HEK293 (cell line): ENCODE data around the gene SLC35B1.

Source experiments
- CTCF ChIA-PET: fragments of 350-600 bp; formaldehyde crosslinking; extraction: SDS; loops from one replicate; lab custom pipeline; 2021; ENCODE audit warnings: antibody characterized with exemption; lab: Yijun Ruan, JAX
- POLR2A ChIA-PET: fragments of 300-600 bp; formaldehyde crosslinking; extraction: SDS; loops from one replicate; lab custom pipeline; 2020; ENCODE audit warnings: antibody characterized with exemption, inconsistent platforms; lab: Yijun Ruan, JAX
- H3K27ac ChIP-seq: fragments of 200-500 bp; sonication (Bioruptor generic); 2 replicates; pipeline ENCODE4 v1.5.1; 2014; ENCODE audit warnings: low read depth, low read length, control low read depth, inconsistent platforms; ENCODE audit errors: extremely low read depth
- H3K36me3 ChIP-seq, 2 experiments: fragments of 200-500 bp in 1 of 2; sonication (Bioruptor generic) in 1 of 2; 1 replicate in 1 of 2; 2 replicates in 1 of 2; pipeline ENCODE4 v1.5.1; 2014 to 2017; ENCODE audit warnings: inconsistent platforms in 2 of 2, low read length in 2 of 2; ENCODE audit not compliant: control insufficient read depth in 2 of 2, insufficient read depth in 1 of 2
- H3K4me1 ChIP-seq: fragments of 200-500 bp; sonication (Bioruptor generic); 2 replicates; pipeline ENCODE4 v1.5.1; 2014; ENCODE audit warnings: mild to moderate bottlenecking, low read length, inconsistent platforms; ENCODE audit not compliant: control insufficient read depth, insufficient read depth
- H3K4me3 ChIP-seq: 2 replicates; pipeline ENCODE4 v1.5.1; 2011; ENCODE audit warnings: low read depth, mild to moderate bottlenecking, control low read depth, low read length, moderate library complexity
- H3K9me3 ChIP-seq: fragments of 200-500 bp; sonication (Bioruptor generic); 2 replicates; pipeline ENCODE4 v1.5.1; 2014; ENCODE audit warnings: low read depth, low read length, inconsistent platforms; ENCODE audit not compliant: control insufficient read depth, insufficient read depth
- GLIS1 ChIP-seq: fragments of 450-650 bp; formaldehyde crosslinking; IDR thresholded peaks from 2 replicates; pipeline ENCODE4 v1.5.1; 2016; ENCODE audit warnings: missing biosample characterization, missing genetic modification characterization
- HOXD13 ChIP-seq: sonication (generic); formaldehyde crosslinking; IDR thresholded peaks from 2 replicates; pipeline ENCODE4 v1.8.0; 2022; ENCODE audit warnings: missing genetic modification reagents, borderline replicate concordance
- REPIN1 ChIP-seq: fragments of 450-650 bp; formaldehyde crosslinking; IDR thresholded peaks from 2 replicates; pipeline ENCODE4 v1.5.1; 2017; ENCODE audit warnings: missing biosample characterization, missing genetic modification characterization, low read depth
- SALL2 ChIP-seq: fragments of 450-650 bp; formaldehyde crosslinking; IDR thresholded peaks from 2 replicates; pipeline ENCODE4 v1.5.0; 2017; ENCODE audit warnings: missing biosample characterization, mild to moderate bottlenecking, missing genetic modification characterization, borderline replicate concordance
- SP2 ChIP-seq: fragments of 450-650 bp; formaldehyde crosslinking; IDR thresholded peaks from 2 replicates; pipeline ENCODE4 v1.5.1; 2016; ENCODE audit warnings: missing biosample characterization, missing genetic modification characterization
- SP7 ChIP-seq: fragments of 450-650 bp; formaldehyde crosslinking; IDR thresholded peaks from 2 replicates; pipeline ENCODE4 v1.5.1; 2016; ENCODE audit warnings: missing biosample characterization, missing genetic modification characterization
- ZBTB21 ChIP-seq: fragments of 450-650 bp; formaldehyde crosslinking; IDR thresholded peaks from 2 replicates; pipeline ENCODE4 v1.5.1; 2017; ENCODE audit warnings: missing biosample characterization, missing genetic modification characterization
- ZFHX2 ChIP-seq: fragments of 450-650 bp; formaldehyde crosslinking; conservative IDR thresholded peaks from 2 replicates; pipeline ENCODE4 v1.5.1; 2016; ENCODE audit warnings: missing biosample characterization, missing genetic modification characterization
- ZFP3 ChIP-seq: fragments of 450-650 bp; formaldehyde crosslinking; IDR thresholded peaks from 2 replicates; pipeline ENCODE4 v1.5.1; 2016; ENCODE audit warnings: low read depth, missing biosample characterization, missing genetic modification characterization
- ZFP41 ChIP-seq: fragments of 450-650 bp; formaldehyde crosslinking; IDR thresholded peaks from 2 replicates; pipeline ENCODE4 v1.5.1; 2016; ENCODE audit warnings: missing biosample characterization, missing genetic modification characterization, borderline replicate concordance
- ZNF146 ChIP-seq: fragments of 450-650 bp; formaldehyde crosslinking; IDR thresholded peaks from 2 replicates; pipeline ENCODE4 v1.5.1; 2016; ENCODE audit warnings: missing biosample characterization, missing genetic modification characterization
- ZNF16 ChIP-seq: fragments of 450-650 bp; formaldehyde crosslinking; IDR thresholded peaks from 2 replicates; pipeline ENCODE4 v1.5.1; 2016; ENCODE audit warnings: low read depth, missing biosample characterization, missing genetic modification characterization
- ZNF239 ChIP-seq: fragments of 450-650 bp; formaldehyde crosslinking; IDR thresholded peaks from 2 replicates; pipeline ENCODE4 v1.5.1; 2016; ENCODE audit warnings: missing biosample characterization, missing genetic modification characterization
- ZNF248 ChIP-seq: fragments of 450-650 bp; formaldehyde crosslinking; IDR thresholded peaks from 2 replicates; pipeline ENCODE4 v1.5.1; 2017; ENCODE audit warnings: missing biosample characterization, missing genetic modification characterization
- ZNF341 ChIP-seq: fragments of 450-650 bp; formaldehyde crosslinking; IDR thresholded peaks from 2 replicates; pipeline ENCODE4; 2016; ENCODE audit warnings: low read depth, missing biosample characterization, missing genetic modification characterization
- ZNF658 ChIP-seq: fragments of 450-650 bp; formaldehyde crosslinking; IDR thresholded peaks from 2 replicates; pipeline ENCODE4; 2016; ENCODE audit warnings: missing biosample characterization, missing genetic modification characterization
- ZNF785 ChIP-seq: fragments of 450-650 bp; formaldehyde crosslinking; IDR thresholded peaks from 2 replicates; pipeline ENCODE4 v1.5.1; 2016; ENCODE audit warnings: missing biosample characterization, missing genetic modification characterization
- ZSCAN30 ChIP-seq: fragments of 450-650 bp; IDR thresholded peaks from 2 replicates; pipeline ENCODE4 v1.5.1; 2018; ENCODE audit warnings: missing biosample characterization, mild to moderate bottlenecking, missing genetic modification characterization, moderate library complexity
- TF ChIP-seq, protein P1 (sequence below): fragments of 450-650 bp; formaldehyde crosslinking; IDR thresholded peaks from 2 replicates; pipeline ENCODE4 v1.5.1; 2017; ENCODE audit warnings: missing biosample characterization, missing genetic modification characterization
- TF ChIP-seq, protein P2 (sequence below): fragments of 450-650 bp; formaldehyde crosslinking; IDR thresholded peaks from 2 replicates; pipeline ENCODE4 v1.5.1; 2016; ENCODE audit warnings: missing biosample characterization, missing genetic modification characterization
- TF ChIP-seq, protein P3 (sequence below): fragments of 450-650 bp; formaldehyde crosslinking; IDR thresholded peaks from 2 replicates; pipeline ENCODE4 v1.5.1; 2016; ENCODE audit warnings: missing biosample characterization, missing genetic modification characterization

The SLC35B1 gene

DNA sequence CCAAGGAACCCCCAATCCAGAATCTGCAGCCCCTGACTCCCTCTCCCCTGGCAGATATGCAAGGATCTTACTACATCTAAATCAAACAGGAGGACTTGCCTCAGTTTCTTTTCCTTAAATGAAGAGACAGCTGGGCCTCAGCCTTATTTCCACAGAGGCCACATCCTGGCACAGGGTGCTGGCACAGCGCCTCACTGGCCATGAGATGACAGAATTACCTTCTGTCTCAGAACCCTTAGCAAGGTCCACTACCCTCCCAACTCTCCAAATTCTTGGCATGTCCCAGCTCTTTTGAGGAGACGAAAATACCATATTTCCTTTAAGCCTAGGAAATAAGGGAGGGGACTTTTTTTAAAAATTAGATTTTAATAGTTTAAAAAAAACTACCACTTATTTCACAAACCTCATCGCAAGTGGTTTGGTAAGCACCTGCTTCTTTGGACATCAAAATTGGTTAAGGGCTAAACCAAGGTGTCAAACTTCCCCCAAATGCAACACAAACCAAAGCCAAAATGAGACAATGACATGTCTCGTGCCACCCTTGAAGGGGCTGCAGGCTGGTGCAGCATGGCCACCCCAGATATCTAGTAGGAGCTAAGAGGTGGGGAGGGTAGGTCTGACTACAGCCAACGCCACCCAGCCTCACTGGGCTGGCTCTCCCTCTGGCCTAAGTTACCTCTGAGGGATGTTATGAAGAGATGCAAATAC, 30.8 kb upstream of the SLC35B1 start (continued):
- TF ChIP-seq ZFP3 (tag by site-specific recombination) (no peak), ZFP41 (no peak), GLIS1 (tag by site-specific recombination) (no peak), ZNF341 (tag by site-specific recombination) (no peak), ZNF785 (tag by site-specific recombination) (no peak)

DNA sequence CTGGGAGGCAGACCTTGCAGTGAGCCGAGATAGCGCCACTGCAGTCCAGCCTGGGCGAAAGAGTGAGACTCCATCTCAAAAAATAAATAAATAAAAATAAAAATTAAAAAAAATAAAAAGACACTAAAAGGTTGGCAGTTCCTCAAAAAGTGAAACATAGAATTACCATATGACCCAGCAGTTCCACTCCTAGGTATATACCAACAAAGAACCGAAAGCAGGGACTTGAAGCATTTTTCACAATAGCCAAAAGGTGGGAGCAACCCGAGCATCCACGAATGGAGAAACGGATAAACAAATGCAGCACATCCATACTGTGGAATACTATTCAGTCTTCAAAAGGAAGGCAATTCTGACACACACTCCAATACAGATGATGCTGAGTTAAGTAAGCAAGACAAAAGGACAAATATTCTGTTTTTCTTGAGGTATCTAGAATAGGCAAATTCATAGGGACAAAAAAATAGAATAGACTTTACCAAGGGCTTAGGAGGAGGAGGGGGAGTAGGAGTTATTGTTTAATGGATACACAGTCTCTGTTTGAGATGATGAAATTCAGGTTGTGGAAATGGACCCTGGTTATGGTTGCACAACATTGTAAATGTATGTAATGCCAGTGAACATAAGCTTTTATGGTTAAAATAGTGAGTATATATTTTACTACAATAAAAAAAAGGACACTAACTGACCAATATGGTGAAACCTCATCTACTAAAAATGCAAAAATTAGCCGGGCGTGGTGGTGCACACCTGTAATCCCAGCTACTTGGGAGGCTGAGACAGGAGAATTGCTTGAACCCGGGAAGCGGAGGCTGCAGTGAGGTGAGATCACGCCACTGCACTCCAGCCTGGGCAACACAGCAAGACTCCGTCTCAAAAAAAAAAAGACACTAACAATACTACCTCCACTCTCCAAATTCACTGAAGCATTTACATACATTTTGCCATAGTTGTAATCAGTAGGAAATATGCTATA, 27.0 kb upstream of the SLC35B1 start:
- H3K36me3 ChIP-seq: no peaks in the 10 kb centered on the region
- no peaks in the 10 kb centered on the region for H3K9me3 ChIP-seq
- ChIA-PET CTCF (no interaction called here), POLR2A (no interaction called here)
- TF ChIP-seq ZNF146 (peak; percentile 60; the same call in 1 of the 2 replicates), SP2 (no peak)
- no peaks in the 10 kb centered on the region for H3K4me1 ChIP-seq
- no peak overlapping the region for H3K4me3 ChIP-seq
- H3K27ac ChIP-seq: no peak overlapping the region

DNA sequence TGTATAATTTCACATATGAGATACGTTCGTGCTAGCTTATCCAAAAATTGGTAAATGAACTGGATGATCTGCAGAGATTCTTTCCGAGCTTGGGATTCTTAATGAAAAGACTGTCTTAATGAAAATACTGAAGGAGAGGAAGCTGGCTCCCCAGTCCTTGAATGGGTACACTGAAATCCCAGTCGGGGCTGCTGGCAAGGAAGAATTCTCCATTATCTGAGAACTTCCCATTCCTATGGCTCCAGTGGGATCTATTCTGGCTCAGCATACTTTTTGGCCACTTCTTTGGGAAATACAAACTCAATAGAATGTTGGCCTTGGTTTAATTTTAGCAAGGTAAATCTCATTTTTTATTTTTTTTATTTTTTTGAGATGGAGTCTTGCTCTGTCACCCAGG, 23.7 kb upstream of the SLC35B1 start:
- Histone ChIP-seq H3K4me3 (no peak overlapping the region), H3K4me1 (no peaks in the 10 kb centered on the region), H3K27ac (no peak overlapping the region), H3K36me3 (peaks cover 0 to 3% of the 10 kb centered on the region in 2 experiments; a peak in 1 of 3 replicates), H3K9me3 (no peaks in the 10 kb centered on the region)
- TF ChIP-seq ZNF658 (no peak), ZBTB21 (no peak), ZNF239 (tag by site-specific recombination) (no peak), ZSCAN30 (tag by site-specific recombination) (no peak)
- TF ChIP-seq, protein P1, sequence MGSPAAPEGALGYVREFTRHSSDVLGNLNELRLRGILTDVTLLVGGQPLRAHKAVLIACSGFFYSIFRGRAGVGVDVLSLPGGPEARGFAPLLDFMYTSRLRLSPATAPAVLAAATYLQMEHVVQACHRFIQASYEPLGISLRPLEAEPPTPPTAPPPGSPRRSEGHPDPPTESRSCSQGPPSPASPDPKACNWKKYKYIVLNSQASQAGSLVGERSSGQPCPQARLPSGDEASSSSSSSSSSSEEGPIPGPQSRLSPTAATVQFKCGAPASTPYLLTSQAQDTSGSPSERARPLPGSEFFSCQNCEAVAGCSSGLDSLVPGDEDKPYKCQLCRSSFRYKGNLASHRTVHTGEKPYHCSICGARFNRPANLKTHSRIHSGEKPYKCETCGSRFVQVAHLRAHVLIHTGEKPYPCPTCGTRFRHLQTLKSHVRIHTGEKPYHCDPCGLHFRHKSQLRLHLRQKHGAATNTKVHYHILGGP (tag by site-specific recombination): no peak
- TF ChIP-seq, protein P2, sequence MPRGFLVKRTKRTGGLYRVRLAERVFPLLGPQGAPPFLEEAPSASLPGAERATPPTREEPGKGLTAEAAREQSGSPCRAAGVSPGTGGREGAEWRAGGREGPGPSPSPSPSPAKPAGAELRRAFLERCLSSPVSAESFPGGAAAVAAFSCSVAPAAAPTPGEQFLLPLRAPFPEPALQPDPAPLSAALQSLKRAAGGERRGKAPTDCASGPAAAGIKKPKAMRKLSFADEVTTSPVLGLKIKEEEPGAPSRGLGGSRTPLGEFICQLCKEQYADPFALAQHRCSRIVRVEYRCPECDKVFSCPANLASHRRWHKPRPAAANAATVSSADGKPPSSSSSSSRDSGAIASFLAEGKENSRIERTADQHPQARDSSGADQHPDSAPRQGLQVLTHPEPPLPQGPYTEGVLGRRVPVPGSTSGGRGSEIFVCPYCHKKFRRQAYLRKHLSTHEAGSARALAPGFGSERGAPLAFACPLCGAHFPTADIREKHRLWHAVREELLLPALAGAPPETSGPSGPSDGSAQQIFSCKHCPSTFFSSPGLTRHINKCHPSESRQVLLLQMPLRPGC (tag by site-specific recombination): no peak
- POLR2A ChIA-PET: interaction anchor here (1.5 kb wide), 1 partner anchor 33 kb away, joined by 3 read pairs; the partner anchor contains the start of gene FAM117A
- CTCF ChIA-PET: interaction anchor here (0.9 to 1.5 kb wide), 4 partner anchors 9 to 323 kb away, joined by 3 to 10 read pairs (median 3); partner anchors contain the start of gene SLC35B1

DNA sequence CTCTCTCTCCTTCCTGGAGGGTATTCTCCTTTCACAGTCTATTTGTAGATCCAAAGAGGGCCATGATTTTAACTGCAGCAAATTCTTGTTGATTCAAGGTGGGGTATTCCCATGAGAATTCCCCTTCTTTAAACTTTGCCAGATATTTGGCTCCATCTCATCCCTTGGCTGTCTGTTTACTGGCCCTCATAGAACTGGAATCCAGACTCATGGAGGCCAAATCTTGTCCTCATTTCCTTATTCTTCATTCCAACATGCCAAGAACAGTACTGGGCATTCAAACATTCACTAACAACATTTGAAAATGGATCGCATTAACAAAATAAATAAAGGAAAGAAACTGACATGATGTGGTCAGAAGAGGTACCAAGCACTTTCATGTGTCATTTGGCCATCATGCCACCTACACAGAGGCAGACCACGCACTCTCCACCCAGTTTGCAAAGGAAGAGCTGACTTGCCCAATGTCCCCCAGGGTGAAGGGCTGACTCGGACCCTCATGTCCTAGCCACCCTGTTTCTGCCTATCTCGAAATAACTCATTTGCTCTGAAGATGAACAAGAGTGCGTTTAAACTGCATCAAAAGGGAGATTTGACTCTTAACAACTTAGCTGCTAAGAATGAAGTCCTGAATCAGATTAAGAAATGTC, 23.1 kb upstream of the SLC35B1 start:
- ChIA-PET CTCF (interaction anchor here (0.6 to 1.5 kb wide), 4 partner anchors 20 to 323 kb away, joined by 3 to 10 read pairs (median 3); partner anchors contain the start of gene SLC35B1), POLR2A (interaction anchor here (1.5 to 1.9 kb wide), 2 partner anchors 33 kb away, joined by 3 to 9 read pairs; partner anchors contain the start of gene FAM117A)
- no peak overlapping the region for H3K4me3 ChIP-seq
- H3K36me3 ChIP-seq: peaks cover 1 to 3% of the 10 kb centered on the region in 2 experiments; a peak in 2 of 3 replicates
- H3K4me1 ChIP-seq: no peaks in the 10 kb centered on the region
- no peak overlapping the region for H3K27ac ChIP-seq
- H3K9me3 ChIP-seq: no peaks in the 10 kb centered on the region
- TF ChIP-seq ZNF16: no peak
- TF ChIP-seq ZNF248 (tag by site-specific recombination): no peak
- no peak for TF ChIP-seq SP7 (tag by site-specific recombination)
- TF ChIP-seq, protein P3, sequence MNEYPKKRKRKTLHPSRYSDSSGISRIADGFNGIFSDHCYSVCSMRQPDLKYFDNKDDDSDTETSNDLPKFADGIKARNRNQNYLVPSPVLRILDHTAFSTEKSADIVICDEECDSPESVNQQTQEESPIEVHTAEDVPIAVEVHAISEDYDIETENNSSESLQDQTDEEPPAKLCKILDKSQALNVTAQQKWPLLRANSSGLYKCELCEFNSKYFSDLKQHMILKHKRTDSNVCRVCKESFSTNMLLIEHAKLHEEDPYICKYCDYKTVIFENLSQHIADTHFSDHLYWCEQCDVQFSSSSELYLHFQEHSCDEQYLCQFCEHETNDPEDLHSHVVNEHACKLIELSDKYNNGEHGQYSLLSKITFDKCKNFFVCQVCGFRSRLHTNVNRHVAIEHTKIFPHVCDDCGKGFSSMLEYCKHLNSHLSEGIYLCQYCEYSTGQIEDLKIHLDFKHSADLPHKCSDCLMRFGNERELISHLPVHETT (tag by site-specific recombination): no peak
- TF ChIP-seq HOXD13 (CRISPR knock-in tag): no peak
- TF ChIP-seq, protein P2 (tag by site-specific recombination): no peak
- no peak for TF ChIP-seq SALL2
- no peak for TF ChIP-seq REPIN1 (tag by site-specific recombination)
- no peak for TF ChIP-seq ZFHX2 (tag by site-specific recombination)
